Fibroblast of peridontal ligament (primary cell): ENCODE data around the gene RINT1.

Experiments used
- DNase-seq: peaks from one replicate; pipeline ENCODE4 v3.0.0-alpha.2; 2010; ENCODE audit errors: extremely low read depth

Gene RINT1

GRCh38 chr7:105599551-105599950, 67.5 kb downstream of the RINT1 start:
- no peak for DNase-seq

DNA sequence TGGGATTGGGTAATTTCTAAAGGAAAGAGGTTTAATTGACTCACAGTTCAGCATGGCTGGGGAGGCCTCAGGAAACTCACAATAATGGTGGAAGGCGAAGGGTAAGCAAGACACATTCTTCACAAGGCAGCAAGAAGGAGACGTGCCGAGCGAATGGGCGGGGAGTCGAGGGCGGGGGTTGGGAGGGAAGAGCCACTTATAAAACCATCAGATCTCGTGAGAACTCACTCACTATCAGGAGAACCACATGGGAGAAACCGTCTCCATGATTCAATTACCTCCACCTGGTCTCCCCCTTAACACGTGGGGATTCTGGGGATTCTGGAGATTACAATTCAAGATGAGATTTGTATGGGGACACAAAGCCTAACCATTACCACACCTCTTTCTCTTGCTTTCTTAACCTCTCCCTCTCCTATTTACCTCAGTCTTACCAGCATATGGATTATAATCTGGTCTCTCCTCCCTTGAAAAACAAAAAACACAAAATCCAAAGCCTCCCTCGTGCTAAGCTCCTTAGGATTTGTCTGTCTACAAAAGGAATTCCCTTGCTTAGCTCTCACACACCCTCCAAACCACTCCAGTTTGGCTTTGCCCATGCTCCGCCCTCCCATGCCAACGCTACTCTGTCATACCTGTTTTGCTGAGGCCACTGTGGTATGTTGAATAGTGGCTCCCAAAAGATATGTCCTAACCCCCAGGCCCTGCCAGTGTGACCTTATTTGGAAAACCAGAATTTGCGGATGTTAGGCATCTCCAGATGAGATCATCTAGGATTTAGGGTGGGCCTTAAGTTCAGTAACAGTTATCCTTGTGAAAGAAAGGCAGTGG, 68.9 kb downstream of the RINT1 start:
- DNase-seq = no peak

DNA sequence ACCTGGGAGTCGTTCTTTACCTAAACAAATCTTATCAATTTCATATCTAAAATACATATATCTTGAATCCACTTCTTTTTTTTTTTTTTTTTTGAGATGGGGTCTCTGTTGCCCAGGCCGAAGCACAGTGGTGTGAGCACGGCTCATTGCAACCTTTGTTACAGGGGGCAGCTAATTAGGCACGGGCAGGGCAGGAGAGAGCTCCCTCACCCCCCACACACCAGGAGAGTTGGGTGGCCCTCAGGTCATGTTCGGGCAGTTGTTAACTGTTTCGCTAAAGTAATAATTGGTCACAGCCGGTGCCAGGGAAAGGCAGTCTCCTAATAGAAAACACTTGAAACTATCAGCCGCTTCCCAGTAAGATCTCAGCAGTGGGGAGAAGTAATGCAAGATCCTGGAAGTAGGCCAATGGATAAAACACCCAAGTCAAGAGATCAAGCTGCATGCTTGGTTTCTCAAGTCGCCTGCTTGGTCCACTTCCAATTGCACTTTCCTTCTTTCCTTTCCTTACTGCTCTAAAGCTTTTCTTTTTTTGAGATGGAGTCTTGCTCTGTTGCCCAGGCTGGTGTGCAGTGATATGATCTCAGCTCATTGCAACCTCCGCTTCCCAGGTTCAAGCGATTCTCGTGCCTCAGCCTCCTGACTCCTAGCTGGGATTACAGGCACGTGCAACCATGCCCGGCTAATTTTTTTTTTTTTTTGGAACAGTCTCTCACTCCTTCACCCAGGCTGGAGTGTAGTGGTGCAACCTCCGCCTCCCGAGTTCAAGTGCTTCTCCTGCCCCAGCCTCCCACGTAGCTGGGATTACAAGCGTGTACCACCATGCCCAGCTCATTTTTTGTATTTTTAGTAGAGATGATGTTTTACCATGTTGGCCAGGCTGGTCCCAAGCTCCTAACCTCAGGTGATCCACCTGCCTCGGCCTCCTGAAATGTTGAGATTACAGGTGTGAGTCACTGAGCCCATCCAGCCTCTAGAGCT, 70.6 kb downstream of the RINT1 start:
- DNase-seq = peak; percentile 89

- no peak for DNase-seq
These were observed 78.3 kb downstream of the RINT1 start for GRCh38 chr7:105610165-105610930.

DNA sequence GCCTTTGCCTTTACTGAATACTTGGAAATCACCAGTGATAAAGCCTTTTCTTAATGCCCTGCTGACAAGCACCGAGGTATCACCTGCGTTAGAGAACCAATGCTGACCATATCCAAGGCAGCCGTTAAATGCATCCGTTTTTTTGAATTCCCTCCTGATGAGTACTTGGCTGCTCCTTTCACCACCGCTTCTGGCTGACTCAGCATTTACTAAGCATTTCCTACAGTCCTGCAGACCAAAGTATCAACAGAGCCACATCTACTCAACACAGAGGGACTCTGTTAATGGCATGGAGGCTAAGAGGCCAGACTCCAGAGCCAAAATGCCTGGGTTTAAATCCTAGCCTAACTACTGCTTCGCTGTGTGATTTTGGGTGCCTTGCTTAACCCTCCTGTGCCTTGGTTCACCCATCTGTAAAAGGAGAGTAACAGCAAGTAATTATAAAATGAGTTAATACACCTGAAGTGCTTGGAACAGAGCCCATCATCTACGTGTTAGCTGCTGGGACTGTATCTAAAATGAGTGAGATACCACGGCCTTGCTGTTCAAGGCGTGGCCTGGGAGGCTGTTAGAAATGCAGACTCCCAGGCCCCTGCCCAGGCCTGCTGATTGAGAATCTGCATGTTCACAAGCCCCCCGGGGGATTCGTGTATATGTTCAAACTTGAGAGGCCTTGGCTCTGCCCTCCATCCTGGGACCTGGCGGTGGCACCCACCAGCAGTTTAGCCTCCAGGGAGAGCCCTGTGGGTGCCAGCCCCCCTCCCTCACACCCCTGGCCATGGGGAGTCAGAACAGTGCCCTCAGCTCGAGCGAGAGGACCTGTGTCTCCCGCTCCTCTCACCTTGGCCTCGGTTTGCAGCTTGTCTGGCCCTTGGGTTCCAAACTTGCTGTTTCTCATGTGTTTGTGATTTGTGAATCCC, 80.1 kb downstream of the RINT1 start:
- DNase-seq = no peak

DNA sequence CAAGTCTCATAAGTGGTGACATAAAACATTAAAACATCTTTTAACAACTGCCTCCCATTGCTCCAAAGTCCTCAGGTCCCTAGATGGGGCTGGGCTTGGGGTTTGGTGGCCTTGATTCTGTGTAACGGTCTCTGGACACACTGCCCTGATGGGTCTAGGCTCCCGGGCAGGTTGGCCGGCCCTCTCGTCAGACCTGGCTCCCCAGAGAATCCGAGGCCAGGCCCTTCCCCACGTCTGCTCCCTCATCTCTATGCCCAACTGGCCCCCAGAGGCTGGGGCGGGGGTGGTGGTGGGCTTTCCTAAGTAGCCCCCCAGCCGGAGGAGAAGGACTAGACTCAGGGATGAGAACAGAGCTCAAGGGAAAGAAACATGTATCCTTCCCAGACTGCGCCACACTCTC, 80.8 kb downstream of the RINT1 start:
- no peak for DNase-seq

GRCh38 chr7:105613611-105614330, 81.8 kb downstream of the RINT1 start:
- DNase-seq = no peak

DNA sequence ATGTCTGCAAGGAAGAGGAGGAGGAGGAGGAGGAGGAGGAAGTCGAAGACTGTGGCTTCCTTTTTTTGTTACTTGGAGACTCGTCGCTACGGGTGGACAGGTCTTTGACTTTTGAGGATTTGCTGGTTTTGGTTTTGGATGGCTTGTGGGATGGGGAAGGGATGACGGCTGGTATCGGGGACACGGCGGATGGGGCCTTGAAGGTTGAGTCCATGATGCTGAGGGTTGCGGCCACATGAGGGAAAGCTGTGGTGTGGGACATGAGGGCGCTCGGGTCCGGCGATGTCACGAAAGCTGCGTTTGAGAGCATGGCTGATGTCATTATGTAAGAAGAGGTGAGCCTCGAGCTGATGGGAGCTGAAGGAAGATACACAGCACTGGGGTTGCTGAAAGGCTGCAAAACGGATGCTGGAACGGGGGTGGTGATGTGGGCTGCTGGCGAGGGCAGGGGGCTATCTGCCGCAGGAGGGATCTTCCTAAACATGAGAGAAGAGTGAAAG, 82.4 kb downstream of the RINT1 start:
- no peak for DNase-seq
